ENCODE data around the gene OSBPL6.
"Not testable (repeated sequence)": the region's sequence is repeated elsewhere in the genome, so short reads cannot be mapped to it uniquely, and the experiment has no call there.

Gene OSBPL6

DNA sequence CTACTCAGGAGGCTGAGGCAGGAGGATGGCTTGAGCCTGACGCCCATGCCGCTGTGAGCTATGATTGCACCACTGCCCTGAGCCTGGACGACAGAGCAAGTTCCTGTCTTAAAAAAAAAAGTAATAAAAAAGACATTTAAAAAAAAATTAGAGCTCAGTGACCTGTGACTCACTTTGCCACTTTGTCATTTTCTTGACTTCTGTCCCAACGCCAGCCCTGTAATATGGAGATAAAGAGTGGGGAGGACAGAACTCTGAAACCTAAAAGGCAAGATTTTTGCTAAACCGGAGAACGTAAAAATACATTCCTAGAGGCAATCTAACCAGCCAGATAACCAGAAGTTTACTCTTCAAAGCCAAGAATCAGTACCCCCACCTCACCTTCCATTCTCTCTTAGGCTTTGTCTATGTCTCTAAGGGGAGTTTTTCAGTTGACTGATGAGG is 207.7 kb downstream of the OSBPL6 start:
- DNase-seq (ENCODE audit: low read depth): no peak

DNA sequence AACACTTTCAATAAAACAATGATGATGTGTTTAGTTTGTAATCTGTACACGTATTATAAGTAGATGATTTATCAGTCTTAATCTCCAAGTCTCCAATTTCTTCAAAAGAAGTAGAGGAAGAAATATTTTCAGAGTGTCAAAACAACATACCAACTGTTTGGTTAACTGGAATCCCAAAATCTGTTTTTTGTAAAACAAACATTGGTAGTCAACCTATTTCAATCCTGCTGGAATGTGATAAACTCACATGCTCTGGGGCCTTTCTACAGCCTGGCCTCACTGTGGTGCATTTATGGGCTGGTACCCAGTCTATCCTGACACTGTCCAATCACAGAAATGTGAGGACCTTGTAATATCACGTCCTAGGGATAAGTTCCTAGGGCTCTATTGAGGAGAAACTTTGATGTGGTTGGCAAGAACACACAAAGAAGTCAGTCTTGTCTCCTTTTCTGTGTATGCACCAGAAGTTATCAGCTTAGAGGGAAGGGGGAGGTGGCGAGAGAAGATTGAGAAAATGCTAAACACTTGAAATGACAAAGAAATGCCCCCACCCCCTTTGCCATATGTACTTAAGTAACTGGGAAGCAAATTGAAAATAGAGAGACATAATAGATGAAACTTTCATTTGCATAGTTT is 209.5 kb downstream of the OSBPL6 start:
- DNase-seq (ENCODE audit: low read depth): no peak

DNA sequence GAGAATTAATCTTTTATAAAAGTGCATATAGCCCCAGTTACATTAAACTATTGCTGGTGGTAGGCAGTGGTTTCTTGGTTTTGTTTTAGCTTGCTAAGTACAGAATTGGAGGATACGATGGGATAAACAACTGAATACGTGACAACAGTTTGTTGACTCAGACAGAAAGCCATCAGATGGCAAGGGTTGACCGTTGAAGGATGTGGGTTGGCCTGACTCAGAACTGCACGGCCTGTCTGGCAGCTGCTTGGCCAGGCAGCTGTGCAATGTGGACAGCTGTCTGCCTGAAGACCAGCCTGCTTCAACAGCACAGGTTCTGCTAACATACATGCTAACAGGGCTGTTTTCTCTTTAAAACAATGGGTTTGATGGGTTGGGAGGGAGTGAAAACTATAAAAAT is 210.1 kb downstream of the OSBPL6 start:
- peak; percentile 56 for DNase-seq (ENCODE audit: low read depth)

DNA sequence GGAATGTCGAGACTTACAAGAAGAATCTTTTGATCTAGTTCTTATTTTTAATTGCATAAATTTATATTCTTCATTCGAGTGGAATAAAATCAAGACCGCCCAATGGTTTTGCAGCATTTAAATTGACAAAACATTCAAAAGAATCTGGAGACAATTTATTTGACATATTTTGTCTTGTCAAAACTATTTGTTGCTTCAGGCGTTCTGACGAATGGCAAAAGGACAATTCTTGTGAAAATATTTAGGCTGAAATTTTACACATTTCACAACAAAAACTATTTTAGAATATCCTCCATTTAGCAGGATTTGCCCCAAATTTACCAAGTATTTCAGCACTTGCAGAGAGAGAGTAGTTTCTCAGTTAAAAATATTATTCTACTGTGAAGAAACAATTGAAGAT is 214.9 kb downstream of the OSBPL6 start:
- no peak for DNase-seq (ENCODE audit: low read depth)

DNA sequence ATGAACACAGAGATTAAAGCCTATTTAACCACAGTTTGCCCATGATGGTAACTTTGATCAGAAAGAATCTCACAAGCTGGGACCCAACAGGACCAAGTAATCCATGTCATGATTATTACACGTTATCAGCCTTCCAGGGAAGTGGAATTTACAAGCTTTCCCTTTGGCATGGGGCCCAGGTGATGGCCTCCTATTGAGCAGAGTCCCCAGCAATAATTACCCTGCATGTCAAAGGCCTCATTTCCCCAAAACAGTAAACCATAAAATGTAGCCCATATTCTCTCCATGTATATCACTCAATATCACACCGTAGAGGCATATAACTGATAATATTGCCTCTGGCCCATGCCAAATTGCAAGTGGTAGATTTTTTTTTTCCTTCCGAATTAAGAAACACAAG is 217.7 kb downstream of the OSBPL6 start:
- DNase-seq (ENCODE audit: low read depth): no peak

DNA sequence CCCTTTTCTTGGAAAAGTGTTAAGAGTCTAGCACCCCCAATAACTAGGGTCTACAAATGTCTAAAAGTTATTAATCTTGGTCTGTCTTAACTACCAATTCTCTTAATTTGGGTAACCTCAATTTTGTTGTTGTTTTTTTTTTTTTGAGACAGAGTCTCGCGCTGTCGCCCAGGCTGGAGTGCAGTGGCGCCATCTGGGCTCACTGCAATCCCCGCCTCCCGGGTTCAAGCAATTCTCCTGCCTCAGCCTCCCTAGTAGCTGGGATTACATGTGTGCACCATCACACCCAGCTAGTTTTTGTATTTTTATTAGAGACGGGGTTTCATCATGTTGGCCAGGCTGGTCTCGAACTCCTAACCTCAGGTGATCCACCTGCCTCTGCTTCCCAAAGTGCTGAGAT is 218.1 kb downstream of the OSBPL6 start:
- not testable (repeated sequence) for DNase-seq (ENCODE audit: low read depth)

DNA sequence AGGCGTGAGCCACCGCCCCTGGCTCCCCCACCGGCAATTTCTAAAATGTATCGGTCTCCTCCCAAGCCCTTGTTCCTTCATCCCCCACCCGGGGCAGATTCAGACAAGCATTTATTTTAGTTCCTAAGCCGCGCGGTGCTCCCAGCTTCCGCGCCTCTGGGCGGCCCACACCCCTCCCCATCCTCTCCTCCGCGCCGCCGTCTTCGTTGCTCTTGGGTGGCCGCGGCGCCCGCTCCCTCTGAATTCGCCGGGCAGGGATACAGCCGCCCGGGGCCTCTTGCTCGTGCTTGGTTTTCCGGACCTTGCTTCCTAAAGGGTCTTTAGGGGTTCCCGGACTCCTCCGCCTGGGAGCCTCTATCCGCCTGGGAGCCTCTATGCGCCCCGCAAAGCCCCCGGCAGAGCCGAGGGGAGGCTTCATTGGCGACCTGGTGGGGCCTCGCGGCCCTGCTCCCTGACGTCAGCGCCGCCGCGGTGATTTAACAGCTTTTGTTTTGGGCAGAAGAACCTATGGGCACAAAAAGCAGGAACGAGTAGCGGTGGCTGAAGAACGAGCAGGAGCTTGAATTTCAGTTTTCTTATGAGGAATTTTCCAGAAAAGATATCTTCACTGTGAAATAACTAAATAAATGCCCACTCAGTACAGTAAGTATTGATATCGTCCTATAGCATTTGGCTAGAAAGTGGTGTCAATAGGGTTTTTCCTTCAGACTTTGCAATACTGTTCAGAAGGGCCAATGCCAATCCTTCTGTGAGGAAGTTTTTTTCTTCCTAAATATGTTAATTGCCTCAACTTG is 219.4 kb downstream of the OSBPL6 start:
- DNase-seq (ENCODE audit: low read depth): peak; percentile 75

DNA sequence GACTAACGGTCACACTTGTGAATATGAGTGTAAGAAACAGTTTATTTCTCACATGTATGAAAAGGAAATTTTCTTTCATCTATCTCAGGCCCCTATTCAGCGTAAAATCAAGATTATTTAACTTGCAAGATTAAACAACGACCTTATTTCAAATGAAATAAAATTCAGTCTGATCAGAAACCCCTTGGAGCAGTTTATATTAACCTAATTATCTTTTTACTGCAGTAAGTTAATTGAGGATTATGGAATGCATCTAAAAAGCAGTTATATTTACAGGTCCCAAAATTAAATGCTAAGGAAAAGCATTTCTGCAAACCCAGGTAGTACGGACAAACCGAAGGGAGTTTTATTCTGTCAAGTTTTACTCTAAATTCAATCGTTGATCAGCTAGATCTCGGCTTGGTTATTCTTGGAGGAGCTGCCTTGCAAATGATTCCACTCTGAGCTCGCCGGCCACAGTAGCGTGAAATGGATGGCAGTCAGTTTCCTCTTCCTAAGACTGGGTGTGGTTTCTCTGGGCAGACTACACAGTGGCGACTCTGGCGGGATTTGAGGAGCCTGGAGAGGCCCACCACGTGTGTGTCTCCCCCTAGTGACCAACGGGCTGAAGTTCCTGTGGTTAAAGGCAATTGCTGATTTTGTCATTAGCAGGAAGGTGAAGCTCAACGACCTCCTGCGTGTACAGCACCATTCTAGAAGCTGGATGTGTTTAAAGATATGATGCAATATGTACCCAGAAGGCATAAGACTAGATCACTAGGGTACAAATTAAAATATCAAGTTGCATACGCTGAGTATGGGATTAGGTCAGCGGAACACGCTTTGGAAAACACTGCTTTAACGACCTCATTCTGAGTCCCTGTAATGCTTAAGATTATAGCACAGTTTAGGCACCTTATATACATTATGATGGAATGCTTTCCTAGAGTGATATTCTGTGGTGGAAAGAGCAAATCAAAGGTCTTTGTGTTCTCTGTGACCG is 220.2 kb downstream of the OSBPL6 start:
- peak; percentile 98 for DNase-seq (ENCODE audit: low read depth)

DNA sequence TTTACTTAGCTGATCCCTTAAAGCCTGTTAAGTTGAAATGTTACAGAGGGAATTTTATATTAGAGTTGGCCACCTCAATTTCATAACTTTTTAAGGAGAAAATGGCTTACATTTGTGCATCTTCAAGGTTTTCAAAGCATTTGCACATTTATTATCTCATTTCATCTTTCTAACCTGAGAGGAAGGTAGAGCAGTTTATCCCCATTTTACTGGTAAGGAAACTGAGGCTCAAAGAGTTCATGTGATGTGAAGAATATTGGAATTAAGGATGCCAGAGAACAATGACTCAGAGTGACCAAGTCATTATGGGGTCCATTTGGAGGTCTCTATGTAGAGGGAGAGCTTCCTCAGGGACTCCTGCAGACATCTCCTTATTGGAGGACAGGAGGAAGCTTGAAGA is 221.7 kb downstream of the OSBPL6 start:
- no peak for DNase-seq (ENCODE audit: low read depth)

DNA sequence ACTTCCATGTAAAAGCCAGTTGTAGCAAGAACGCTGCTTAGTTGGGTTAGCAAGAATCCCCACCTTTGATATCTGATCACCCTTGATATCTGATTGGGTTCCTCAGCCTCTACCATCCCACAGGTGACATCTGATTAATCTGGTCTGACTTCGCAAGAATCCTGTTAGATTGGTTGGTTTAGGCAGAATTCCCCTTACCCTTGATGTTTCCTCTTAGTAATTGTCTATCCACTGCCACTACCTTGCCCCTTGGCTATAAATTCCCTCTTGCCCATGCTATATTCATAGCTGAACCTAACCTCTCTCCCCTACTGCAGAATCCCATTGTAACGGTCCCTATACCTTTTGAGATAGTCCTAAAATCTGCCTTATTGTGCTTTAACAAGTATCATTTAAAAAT is 223.6 kb downstream of the OSBPL6 start:
- DNase-seq (ENCODE audit: low read depth): no peak

DNA sequence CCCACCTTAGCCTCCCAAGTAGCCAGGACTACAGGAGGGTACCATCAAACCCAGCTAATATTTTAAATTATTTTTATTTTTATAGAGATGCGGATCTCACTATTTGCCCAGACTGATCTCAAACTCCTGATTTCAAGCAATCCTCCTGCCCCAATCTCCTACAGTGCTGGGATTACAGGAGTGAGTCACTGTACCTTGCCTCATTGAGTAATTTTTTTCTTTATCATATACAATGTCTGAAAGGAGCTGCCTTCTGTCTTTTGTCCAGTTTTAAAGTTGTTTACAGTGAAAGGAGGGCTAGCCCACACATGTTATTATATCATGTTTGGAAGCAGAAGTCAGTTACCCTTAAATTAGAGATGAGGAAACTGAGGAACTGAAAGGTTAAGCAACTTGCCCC is 224.1 kb downstream of the OSBPL6 start:
- no peak for DNase-seq (ENCODE audit: low read depth)

DNA sequence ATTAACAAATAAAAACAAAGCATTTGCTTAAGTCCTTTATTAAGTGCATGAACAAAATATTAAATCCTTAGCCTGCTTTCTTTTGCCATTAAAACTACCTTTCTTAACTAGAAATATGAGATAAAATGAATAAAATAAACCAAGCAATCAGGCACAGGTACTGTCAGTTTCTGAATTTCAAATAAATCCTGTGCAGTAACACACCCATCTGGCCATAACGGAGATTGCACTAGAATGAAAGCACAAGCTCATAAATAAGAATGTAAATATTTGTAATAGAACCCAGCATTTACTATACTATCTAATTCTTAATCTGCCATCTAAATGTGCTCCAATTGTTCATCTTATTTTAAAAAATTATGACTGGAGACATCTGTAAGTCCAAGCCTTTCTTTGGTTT is 224.8 kb downstream of the OSBPL6 start:
- DNase-seq (ENCODE audit: low read depth): no peak

DNA sequence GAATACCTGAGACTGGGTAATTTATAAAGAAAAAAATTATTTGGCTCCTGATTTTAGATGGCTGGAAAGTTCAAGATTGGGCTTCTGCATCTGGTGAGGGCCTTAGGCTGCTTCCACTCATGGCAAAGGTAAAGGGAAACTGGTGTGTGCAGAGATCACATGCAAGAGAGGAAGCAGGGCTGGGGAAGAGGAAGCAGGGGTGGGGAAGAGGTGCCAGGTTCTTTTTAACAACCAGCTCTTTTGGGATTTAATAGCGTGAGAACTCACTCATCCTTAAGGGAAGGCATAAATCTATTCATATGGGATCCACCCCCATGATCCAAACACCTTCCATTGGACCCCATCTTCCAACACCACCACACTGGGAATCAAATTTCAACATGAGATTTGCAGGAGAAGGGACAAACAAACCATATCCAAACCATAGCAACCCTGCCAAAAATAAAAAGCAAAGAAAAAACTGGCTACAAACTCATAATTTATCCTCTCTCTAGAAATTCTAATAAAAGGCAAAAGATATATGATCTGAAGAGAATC is 226.2 kb downstream of the OSBPL6 start:
- DNase-seq (ENCODE audit: low read depth): no peak

DNA sequence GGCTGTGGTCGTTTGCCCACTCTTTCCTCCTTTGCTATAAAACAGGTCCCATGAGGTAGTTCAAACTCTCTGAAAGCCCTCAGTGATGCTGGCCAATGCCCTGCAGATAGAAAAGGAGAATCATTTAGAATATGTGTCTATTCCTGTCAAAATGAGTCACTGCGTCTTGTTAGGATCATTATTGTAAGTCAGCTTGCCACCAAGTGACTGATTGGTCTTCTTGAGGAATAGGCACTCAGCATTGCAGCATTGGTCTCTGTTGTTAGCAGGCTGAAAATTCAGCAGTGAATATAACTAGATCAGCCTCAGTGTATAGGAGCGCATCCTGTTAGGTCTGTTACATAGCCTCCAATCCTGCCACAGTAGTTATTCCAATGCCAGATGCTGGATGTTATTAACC is 227.8 kb downstream of the OSBPL6 start:
- no peak for DNase-seq (ENCODE audit: low read depth)

DNA sequence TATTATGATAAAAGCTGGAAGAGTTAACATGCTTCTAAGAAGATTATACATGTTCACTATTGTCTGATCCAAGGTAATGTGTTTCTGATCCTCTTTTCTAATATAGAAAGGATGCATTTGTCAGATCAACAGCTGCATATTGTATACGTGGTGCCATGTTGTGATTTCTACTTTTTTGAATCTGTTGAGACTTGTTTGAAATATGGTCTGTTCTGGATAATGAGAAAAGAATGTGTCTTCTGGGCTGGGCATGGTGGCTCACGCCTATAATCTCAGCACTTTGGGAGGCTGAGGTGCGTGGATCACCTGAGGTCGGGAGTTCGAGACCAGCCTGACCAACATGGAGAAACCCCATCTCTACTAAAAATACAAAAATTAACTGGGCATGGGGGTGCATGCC is 229.4 kb downstream of the OSBPL6 start:
- not testable (repeated sequence) for DNase-seq (ENCODE audit: low read depth)

DNA sequence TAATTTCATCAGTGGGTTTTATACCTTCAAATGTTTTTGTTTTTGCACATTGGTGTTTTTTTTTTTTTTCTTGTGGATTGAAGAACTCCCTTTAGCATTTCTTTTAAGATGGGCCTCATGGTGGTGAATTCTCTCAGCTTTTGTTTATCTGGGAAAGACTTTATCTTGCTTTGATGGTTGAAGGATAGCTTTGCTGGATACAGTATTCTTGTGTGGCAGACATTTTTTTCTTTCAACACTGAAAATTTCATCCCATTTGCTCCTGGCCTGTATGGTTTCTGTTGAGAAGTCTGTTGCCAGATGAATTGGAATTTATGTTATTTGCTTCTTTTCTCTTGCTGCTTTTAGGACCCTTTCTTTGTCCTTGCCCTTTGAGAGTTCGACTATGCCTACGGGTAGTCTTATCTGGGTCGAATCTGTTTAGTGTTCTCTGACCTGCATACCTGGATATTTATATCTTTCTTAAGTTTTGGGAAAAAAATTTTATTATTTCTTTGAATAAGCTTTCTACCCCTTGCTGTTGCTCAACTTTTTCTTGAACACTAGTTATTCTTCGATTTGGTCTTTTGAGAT is 231.0 kb downstream of the OSBPL6 start:
- DNase-seq (ENCODE audit: low read depth): no peak

DNA sequence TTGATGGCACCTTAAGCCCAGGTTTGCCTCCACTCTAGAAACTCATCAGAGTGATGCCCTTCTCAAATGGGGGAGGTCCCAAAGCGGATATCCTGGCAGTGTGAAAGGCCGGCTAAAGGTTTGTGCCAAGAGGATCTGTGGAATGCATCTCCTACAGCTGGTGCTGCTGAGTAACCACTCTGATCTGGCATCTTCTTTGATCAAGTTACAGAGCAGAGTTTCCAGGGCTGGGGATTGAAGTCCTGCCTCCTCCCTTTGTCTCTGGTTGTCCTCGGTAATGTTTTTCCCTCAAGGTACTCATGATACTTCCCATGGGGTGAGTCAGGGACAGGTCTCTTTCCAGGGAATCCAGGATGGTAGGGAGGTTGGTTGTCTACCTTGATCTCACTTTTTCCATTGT is 232.1 kb downstream of the OSBPL6 start:
- peak; percentile 42 for DNase-seq (ENCODE audit: low read depth)

DNA sequence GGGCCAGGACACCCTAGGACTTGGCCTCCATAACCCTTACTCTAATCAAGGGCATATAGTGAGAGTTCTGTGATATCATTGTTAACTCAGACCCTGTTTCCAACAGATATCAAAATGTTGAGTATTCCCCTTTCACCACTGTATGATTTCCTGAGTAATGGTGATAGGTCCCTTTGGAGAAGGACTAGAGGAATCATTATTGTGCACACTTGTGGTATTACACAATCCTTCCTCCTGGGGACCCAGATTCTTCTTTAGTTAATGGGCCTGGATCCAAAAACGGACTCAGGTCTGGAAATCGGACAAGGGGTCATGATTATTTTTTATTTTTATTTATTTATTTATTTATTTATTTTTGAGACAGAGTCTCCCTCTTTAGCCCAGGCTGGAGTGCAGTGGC is 233.1 kb downstream of the OSBPL6 start:
- no peak for DNase-seq (ENCODE audit: low read depth)

DNA sequence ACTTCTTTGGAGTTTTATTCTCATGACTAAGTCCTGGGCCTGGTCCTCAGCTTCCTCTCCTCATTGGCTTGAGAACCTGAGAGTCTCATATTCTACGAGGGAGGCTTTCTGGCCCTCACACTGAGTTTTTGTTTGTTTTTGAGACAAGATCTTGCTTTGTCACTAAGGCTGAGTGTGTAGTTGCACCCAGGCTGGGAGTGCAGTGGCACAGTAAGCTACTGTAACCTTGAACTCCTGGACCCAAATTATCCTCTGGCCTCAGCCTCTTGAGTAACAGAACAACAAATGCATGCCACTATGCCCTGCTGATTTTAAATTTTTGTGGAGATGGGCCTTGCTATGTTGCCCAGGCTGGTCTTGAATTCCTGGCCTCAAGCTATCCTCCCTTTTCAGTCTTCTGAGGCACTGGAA is 234.1 kb downstream of the OSBPL6 start:
- no peak for DNase-seq (ENCODE audit: low read depth)

DNA sequence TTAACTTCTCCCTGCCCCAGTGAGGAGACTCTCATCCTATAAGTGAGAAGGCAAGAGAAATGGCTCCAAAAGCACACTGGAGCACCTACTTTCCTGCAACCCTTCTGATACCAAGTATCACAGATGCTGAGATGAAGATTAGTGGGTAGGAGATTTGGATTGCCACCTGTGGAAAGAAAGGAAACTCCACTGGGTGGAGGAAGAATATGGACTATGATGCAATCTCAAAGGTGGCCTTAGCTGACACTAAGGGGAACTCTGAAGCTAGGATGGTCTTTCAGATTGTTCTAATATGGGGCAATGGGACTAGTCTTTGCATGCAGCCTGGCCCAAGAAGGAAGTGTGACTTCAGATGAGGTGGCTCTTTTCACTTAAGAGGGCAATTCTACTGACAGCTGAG is 235.0 kb downstream of the OSBPL6 start:
- DNase-seq (ENCODE audit: low read depth): no peak

DNA sequence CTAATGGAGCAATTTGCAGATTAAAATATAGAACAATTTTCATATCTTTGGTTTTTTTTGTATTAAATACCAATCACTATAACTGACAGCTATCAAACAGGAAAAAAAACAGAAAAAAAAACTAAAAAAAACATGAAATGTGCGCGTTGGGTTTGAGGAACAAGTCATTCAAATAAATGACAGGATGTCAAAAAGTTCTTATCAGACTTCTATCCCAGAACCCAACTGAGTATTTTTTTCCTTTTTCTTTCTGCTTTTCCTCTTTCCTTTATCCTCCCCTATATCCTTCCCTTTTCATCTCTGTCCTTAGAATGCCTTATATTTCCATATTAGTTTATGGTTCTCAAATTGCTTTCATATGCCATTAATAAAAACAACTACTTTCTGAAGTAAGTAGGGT is 242.3 kb downstream of the OSBPL6 start:
- DNase-seq (ENCODE audit: low read depth): no peak

DNA sequence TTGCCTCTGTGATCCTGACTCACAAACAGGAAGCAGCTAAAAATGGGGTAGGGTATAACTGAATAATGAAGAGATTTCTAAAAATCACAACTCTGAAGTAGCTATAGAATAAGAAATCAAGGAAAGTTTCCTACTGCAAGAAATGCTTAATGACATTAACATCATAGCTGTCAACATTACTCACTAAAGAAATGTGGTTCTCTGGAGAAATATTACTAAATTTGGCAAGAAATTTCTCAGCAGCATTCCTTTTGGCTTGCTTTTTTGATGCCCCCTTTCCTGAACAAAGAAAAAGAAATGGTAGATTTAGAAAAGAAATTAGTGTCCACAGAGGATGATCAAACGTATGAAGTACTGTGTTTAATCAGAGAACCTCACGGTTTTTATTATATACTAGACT is 247.1 kb downstream of the OSBPL6 start:
- DNase-seq (ENCODE audit: low read depth): no peak

Data from fibroblast of gingiva (primary cell).